ENCODE measurements around the gene ASNS.
"Not testable (repeated sequence)": the region's sequence is repeated elsewhere in the genome, so short reads cannot be mapped to it uniquely, and the experiment has no call there.

GRCh38 chr7:97915267-97915666 is 43.1 kb upstream of the ASNS start:
- TF ChIP-seq BACH1 (IDR thresholded peaks at IDR 0.05; ENCODE audit: low read length); RFX5 (IDR thresholded peaks at IDR 0.05; ENCODE audit: borderline replicate concordance, low read depth, low read length); PHF8 (conservative IDR thresholded peaks at IDR 0.05; ENCODE audit: low read depth, low read length); POLR2A (IDR thresholded peaks at IDR 0.05; ENCODE audit: control extremely low read depth in 1 of 2, low read depth in 2 of 2, low read length in 2 of 2); EZH2 (IDR thresholded peaks at IDR 0.05; ENCODE audit: low read depth, low read length, severe bottlenecking); SIX5 (IDR thresholded peaks at IDR 0.05; ENCODE audit: low read depth, low read length); YY1 (IDR thresholded peaks at IDR 0.05; ENCODE audit: low read depth, low read length); GTF2F1 (IDR thresholded peaks at IDR 0.05; ENCODE audit: borderline replicate concordance, low read depth, low read length); GABPA (IDR thresholded peaks at IDR 0.05; ENCODE audit: borderline replicate concordance, insufficient read depth, low read length); KDM5A (IDR thresholded peaks at IDR 0.05; ENCODE audit: low read length): not testable (repeated sequence)
- TF ChIP-seq, protein P1, sequence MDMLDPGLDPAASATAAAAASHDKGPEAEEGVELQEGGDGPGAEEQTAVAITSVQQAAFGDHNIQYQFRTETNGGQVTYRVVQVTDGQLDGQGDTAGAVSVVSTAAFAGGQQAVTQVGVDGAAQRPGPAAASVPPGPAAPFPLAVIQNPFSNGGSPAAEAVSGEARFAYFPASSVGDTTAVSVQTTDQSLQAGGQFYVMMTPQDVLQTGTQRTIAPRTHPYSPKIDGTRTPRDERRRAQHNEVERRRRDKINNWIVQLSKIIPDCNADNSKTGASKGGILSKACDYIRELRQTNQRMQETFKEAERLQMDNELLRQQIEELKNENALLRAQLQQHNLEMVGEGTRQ (IDR thresholded peaks at IDR 0.05; ENCODE audit: low read length): not testable (repeated sequence)
- TF ChIP-seq, protein P2, sequence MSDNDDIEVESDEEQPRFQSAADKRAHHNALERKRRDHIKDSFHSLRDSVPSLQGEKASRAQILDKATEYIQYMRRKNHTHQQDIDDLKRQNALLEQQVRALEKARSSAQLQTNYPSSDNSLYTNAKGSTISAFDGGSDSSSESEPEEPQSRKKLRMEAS (IDR thresholded peaks at IDR 0.05): not testable (repeated sequence)
- TF ChIP-seq, protein P3, sequence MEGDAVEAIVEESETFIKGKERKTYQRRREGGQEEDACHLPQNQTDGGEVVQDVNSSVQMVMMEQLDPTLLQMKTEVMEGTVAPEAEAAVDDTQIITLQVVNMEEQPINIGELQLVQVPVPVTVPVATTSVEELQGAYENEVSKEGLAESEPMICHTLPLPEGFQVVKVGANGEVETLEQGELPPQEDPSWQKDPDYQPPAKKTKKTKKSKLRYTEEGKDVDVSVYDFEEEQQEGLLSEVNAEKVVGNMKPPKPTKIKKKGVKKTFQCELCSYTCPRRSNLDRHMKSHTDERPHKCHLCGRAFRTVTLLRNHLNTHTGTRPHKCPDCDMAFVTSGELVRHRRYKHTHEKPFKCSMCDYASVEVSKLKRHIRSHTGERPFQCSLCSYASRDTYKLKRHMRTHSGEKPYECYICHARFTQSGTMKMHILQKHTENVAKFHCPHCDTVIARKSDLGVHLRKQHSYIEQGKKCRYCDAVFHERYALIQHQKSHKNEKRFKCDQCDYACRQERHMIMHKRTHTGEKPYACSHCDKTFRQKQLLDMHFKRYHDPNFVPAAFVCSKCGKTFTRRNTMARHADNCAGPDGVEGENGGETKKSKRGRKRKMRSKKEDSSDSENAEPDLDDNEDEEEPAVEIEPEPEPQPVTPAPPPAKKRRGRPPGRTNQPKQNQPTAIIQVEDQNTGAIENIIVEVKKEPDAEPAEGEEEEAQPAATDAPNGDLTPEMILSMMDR (IDR thresholded peaks at IDR 0.05; ENCODE audit: control extremely low read depth in 1 of 3, insufficient read depth in 1 of 3, low read depth in 1 of 3, low read length in 3 of 3): not testable (repeated sequence)
